PC-9 (cell line): ENCODE data around the gene ELANE. TPM values are rescaled to one million over a fixed set of nuclear protein-coding genes. Genes with fewer than 3 reads are reported as not detected.

Experiments
- BruUV-seq: library from RNA; stranded (reverse); fragments of 400-500 nt; replicated peaks from 2 replicates; lab custom pipeline; 2021; lab: Mats Ljungman, UMichigan
- CTCF ChIA-PET: fragments of 300-600 bp; sonication (Branson Sonifier 250); formaldehyde crosslinking; loops from one replicate; lab custom pipeline; 2022; ENCODE audit warnings: antibody characterized with exemption; lab: Charles Lee
- POLR2A ChIA-PET: fragments of 300-600 bp; sonication (Branson Sonifier 250); formaldehyde crosslinking; loops from one replicate; lab custom pipeline; 2022; ENCODE audit warnings: antibody characterized with exemption; ENCODE audit not compliant: unreplicated experiment; lab: Charles Lee
- DNase-seq, 2 experiments: peaks; one replicate each; pipeline versions ENCODE4 v3.0.0 to v3.0.0-alpha.2; 2015 to 2022; ENCODE audit warnings: mixed read lengths in 1 of 2
- H2AFZ ChIP-seq: fragments of 200-600 bp; sonication (generic); 2 replicates; pipeline ENCODE4 v1.8.1; 2017; ENCODE audit warnings: antibody characterized with exemption
- H3F3A ChIP-seq: fragments of 200-600 bp; sonication (generic); 2 replicates; pipeline ENCODE4 v1.8.1; 2017; ENCODE audit warnings: antibody characterized with exemption, mild to moderate bottlenecking, low read depth; ENCODE audit not compliant: insufficient read depth
- H3K27ac ChIP-seq: fragments of 200-600 bp; sonication (generic); 2 replicates; pipeline ENCODE4 v1.6.1; 2016; ENCODE audit warnings: mixed run types
- H3K27me3 ChIP-seq: fragments of 200-600 bp; sonication (generic); 2 replicates; pipeline ENCODE4 v1.6.1; 2016; ENCODE audit warnings: low read depth, mixed run types; ENCODE audit not compliant: insufficient read depth
- H3K36me3 ChIP-seq: fragments of 200-600 bp; sonication (generic); 2 replicates; pipeline ENCODE4 v1.6.1; 2016; ENCODE audit warnings: low read depth, mixed run types
- H3K4me1 ChIP-seq: fragments of 200-600 bp; sonication (generic); replicated peaks from 2 replicates; pipeline ENCODE4 v1.6.1; 2016; ENCODE audit warnings: mixed run types; ENCODE audit not compliant: insufficient read depth
- H3K4me2 ChIP-seq: fragments of 200-600 bp; sonication (generic); 2 replicates; pipeline ENCODE4 v1.6.1; 2017; ENCODE audit warnings: mixed run types
- H3K4me3 ChIP-seq: fragments of 200-600 bp; sonication (generic); 2 replicates; pipeline ENCODE4 v1.6.1; 2016; ENCODE audit warnings: mixed run types
- H3K79me2 ChIP-seq: fragments of 200-600 bp; sonication (generic); 2 replicates; pipeline ENCODE4 v1.6.1; 2017; ENCODE audit warnings: low read depth, mixed run types
- H3K9me2 ChIP-seq: fragments of 200-600 bp; sonication (generic); 2 replicates; pipeline ENCODE4 v1.8.1; 2017; ENCODE audit warnings: mild to moderate bottlenecking; ENCODE audit not compliant: insufficient read depth
- H3K9me3 ChIP-seq: fragments of 200-600 bp; sonication (generic); 2 replicates; pipeline ENCODE4 v1.8.1; 2016; ENCODE audit warnings: low read depth; ENCODE audit not compliant: insufficient read depth
- H4K20me1 ChIP-seq: fragments of 200-600 bp; sonication (generic); 2 replicates; pipeline ENCODE4 v1.8.1; 2017; ENCODE audit not compliant: insufficient read depth
- EZH2 ChIP-seq: fragments of 200-600 bp; sonication (generic); IDR thresholded peaks from 2 replicates; pipeline ENCODE4 v1.8.0; 2017; ENCODE audit warnings: antibody characterized with exemption, low read depth
- intact Hi-C: fragments of 100-400 bp; cut with micrococcal nuclease; formaldehyde crosslinking; loops from one replicate; pipeline ENCODE4 v1.10.0; 2022; ENCODE audit not compliant: unreplicated experiment
- total RNA-seq: library from RNA; stranded (reverse); gene quantifications from 2 replicates; pipeline ENCODE4 v1.2.3, GENCODE V29; 2021
- TF ChIP-seq, protein P1 (sequence below): fragments of 200-600 bp; sonication (generic); conservative IDR thresholded peaks from 2 replicates; pipeline ENCODE4 v1.6.1; 2017; ENCODE audit warnings: mixed run types, antibody characterized with exemption, mild to moderate bottlenecking, moderate library complexity

ELANE gene
- total RNA-seq, 1 experiment from 2014 or later, result not detected

DNA sequence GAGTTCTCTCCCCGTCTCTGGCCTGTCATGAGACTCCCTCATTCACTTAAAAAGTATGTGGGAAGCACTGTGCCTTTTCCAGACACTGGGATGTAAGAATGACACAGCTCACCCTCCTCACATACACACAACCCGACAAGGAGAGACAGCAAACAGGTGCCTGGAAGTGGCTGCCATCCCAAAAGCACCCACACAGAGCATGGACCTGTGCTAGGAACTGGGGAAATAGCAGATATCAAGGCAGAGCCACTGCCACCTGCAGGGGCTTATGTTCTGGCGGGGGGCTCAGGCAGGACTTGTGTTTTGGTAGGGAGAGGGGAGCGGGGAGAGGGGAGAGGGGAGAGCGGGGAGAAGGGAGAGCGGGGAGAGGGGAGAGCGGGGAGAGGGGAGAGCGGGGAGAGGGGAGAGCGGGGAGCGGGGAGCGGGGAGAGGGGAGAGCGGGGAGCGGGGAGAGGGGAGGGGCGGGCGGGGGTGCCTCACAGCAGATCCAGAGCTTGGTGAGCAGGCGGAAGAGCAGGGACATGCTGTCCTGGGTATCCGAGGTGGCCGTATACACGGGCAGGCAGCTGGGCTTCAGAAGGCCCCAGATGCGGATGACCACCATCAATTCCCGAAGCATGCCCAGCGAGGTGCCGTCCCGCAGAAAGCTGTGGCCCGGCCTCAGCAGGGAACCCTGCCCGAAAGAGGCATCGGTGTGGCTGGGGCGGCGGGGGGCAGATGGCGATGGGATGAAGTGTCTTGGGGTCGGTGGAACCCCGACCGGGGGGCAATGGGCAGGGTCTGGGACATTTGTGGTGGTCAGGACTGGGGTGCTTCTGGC lies 19.6 kb downstream of the ELANE start:
- Histone ChIP-seq H3K27ac (no peak overlapping the region), H3K4me3 (no peak overlapping the region), H3K27me3 (no peaks in the 10 kb centered on the region), H2AFZ (no peak overlapping the region), H3F3A (peaks cover 44% of the 10 kb centered on the region), H3K4me1 (peaks cover 29% of the 10 kb centered on the region), H3K4me2 (no peak overlapping the region), H3K9me2 (no peaks in the 10 kb centered on the region), H3K79me2 (no peaks in the 10 kb centered on the region), H4K20me1 (no peaks in the 10 kb centered on the region; the same call in 1 of the 2 replicates), H3K9me3 (no peaks in the 10 kb centered on the region), H3K36me3 (no peaks in the 10 kb centered on the region)
- CTCF ChIA-PET, result no interaction called here
- intact Hi-C loops, result no loop called here
- TF ChIP-seq, protein P1, sequence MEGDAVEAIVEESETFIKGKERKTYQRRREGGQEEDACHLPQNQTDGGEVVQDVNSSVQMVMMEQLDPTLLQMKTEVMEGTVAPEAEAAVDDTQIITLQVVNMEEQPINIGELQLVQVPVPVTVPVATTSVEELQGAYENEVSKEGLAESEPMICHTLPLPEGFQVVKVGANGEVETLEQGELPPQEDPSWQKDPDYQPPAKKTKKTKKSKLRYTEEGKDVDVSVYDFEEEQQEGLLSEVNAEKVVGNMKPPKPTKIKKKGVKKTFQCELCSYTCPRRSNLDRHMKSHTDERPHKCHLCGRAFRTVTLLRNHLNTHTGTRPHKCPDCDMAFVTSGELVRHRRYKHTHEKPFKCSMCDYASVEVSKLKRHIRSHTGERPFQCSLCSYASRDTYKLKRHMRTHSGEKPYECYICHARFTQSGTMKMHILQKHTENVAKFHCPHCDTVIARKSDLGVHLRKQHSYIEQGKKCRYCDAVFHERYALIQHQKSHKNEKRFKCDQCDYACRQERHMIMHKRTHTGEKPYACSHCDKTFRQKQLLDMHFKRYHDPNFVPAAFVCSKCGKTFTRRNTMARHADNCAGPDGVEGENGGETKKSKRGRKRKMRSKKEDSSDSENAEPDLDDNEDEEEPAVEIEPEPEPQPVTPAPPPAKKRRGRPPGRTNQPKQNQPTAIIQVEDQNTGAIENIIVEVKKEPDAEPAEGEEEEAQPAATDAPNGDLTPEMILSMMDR, result no peak
- no peak for DNase-seq
- no TSS peak for BruUV-seq
- POLR2A ChIA-PET, result no interaction called here

DNA sequence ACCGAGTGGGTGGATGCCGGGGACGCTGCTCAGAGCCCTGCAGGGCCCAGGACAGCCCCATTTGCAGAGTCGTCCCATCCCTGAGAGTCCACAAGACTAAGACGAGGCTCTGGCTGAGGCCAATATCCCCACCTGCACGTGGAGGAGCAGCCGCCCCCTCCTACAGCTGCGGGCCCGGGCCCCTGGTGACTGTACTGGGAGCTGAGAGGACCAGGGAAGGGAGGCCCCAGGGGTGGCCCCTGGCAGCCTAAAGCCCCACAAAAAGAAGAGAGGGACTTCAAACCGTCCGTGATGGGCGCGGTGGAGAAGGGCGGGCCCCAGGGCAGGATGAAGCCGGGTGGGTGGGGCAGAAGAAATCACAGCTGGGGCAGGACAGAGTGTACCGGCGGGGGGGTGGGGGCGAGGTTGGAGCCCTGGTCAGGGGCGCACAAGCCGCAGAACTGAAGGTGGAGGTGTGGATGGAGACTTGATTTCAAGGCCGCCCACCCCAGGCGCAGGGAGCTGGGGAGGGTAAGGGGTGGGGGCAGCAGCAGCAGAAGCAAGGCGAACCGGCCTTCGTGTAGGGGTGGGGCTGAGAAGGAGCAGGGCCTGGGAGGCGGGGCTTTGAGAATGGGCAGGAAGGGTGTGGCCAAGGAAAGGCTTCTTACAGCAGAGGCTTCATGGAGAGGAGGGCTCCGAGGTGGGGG lies 20.3 kb downstream of the ELANE start:
- BruUV-seq, result no TSS peak
- Histone ChIP-seq H3K27ac (no peak overlapping the region), H3K4me1 (peaks cover 29% of the 10 kb centered on the region), H3K27me3 (no peaks in the 10 kb centered on the region), H3K79me2 (no peaks in the 10 kb centered on the region), H3K9me2 (no peaks in the 10 kb centered on the region), H3K4me3 (no peak overlapping the region), H3K4me2 (peak overlapping the region; percentile 40; the same call in 1 of the 2 replicates), H2AFZ (no peak overlapping the region), H3K9me3 (no peaks in the 10 kb centered on the region), H3F3A (peaks cover 42% of the 10 kb centered on the region), H4K20me1 (no peaks in the 10 kb centered on the region; the same call in 1 of the 2 replicates), H3K36me3 (no peaks in the 10 kb centered on the region)
- peak; percentile 72 to 86 for DNase-seq
- ChIA-PET CTCF (interaction anchor here (0.5 to 0.6 kb wide), 2 partner anchors 195 to 307 kb away, joined by 3 read pairs; no protein-coding TSS in a partner anchor), POLR2A (no interaction called here)
- TF ChIP-seq, protein P1, result no peak
- no peak for TF ChIP-seq EZH2
- intact Hi-C loops, result no loop called here

DNA sequence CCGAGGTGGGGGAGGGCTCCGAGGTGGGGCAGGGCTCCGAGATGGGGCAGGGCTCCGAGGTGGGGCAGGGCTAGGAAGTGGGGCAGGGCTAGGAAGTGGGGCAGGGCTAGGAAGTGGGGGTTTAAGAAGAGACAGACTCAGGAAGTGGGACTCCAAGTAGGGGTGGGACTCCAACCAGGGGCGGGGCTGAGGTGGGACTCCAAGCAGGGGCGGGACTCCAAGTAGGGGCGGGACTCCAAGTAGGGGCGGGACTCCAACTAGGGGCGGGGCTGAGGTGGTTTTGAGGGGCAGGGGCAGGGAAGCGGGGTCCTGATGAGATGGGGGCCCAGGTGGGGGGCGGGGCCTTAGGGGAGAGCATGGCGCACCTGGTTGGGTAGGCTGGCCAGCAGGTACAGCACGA lies 21.0 kb downstream of the ELANE start:
- no peaks in the 10 kb centered on the region for H3K9me3 ChIP-seq
- peaks cover 40% of the 10 kb centered on the region for H3F3A ChIP-seq
- H3K4me2 ChIP-seq, result no peak overlapping the region
- intact Hi-C loops, result no loop called here
- BruUV-seq, result no TSS peak
- no peaks in the 10 kb centered on the region for H3K79me2 ChIP-seq
- H3K9me2 ChIP-seq, result no peaks in the 10 kb centered on the region
- POLR2A ChIA-PET, result no interaction called here
- no peaks in the 10 kb centered on the region; the same call in 1 of the 2 replicates for H4K20me1 ChIP-seq
- H3K27me3 ChIP-seq, result no peaks in the 10 kb centered on the region
- H3K36me3 ChIP-seq, result no peaks in the 10 kb centered on the region
- no peak overlapping the region for H3K4me3 ChIP-seq
- peak in 1 of 2 experiments; percentile 51 for DNase-seq
- H3K4me1 ChIP-seq, result peaks cover 29% of the 10 kb centered on the region
- no peak overlapping the region for H3K27ac ChIP-seq
- H2AFZ ChIP-seq, result no peak overlapping the region
- CTCF ChIA-PET, result interaction anchor here (0.5 kb wide), 1 partner anchor 194 kb away, joined by 3 read pairs; no protein-coding TSS in a partner anchor
- TF ChIP-seq EZH2, result no peak
- TF ChIP-seq, protein P1, result no peak
